GM18511 (cell line): ENCODE results near the gene BORCS6.

ENCODE experiments used
- ATAC-seq: cut with Tn5 transposase; IDR thresholded peaks from one replicate; pipeline ENCODE4 v1.9.1; 2021; ENCODE audit warnings: mild to moderate bottlenecking, moderate library complexity; ENCODE audit not compliant: unreplicated experiment

Gene BORCS6

GRCh38 chr17:8212312-8213180 lies 22.6 kb upstream of the BORCS6 start:
- ATAC-seq = no peak

DNA sequence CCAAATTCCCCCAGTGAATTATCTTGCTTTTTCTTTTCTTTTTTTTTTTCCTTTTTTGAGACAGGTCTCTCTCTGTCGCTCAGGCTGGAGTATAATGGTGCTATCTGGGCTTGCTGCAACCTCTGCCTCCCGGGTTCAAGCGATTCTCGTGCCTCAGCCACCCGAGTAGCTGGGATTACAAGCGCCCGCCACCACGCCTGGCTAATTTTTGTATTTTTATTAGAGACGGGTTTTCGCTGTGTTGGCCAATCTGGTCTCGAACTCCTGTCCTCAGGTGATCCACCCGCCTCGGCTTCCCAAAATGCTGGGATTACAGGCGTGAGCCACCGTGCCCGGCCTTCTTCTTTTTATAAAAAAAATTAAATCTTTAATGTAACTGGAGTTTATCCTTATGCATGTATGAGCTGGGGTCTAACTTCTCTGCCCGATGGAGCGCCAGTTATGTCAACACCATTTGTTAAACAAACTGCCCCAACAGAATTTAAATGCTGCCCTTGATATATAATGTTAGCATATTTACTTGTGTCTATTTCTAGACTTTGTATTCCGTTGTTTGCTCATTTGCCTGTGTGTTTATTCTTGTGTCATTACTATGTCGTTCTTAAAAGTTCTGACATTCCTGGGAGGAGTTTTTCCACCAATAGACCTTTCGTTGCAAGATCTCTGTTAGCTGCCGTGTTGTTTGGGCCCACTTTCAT lies 20.9 kb upstream of the BORCS6 start:
- no peak for ATAC-seq

GRCh38 chr17:8209907-8210760 lies 20.2 kb upstream of the BORCS6 start, which contains the start of gene AURKB:
AURKB (minus strand) TSS chr17:8210575; CDS start chr17:8210224, 351 bp downstream.
- no peak for ATAC-seq

GRCh38 chr17:8206536-8206935 lies 16.6 kb upstream of the BORCS6 start:
- ATAC-seq = no peak

DNA sequence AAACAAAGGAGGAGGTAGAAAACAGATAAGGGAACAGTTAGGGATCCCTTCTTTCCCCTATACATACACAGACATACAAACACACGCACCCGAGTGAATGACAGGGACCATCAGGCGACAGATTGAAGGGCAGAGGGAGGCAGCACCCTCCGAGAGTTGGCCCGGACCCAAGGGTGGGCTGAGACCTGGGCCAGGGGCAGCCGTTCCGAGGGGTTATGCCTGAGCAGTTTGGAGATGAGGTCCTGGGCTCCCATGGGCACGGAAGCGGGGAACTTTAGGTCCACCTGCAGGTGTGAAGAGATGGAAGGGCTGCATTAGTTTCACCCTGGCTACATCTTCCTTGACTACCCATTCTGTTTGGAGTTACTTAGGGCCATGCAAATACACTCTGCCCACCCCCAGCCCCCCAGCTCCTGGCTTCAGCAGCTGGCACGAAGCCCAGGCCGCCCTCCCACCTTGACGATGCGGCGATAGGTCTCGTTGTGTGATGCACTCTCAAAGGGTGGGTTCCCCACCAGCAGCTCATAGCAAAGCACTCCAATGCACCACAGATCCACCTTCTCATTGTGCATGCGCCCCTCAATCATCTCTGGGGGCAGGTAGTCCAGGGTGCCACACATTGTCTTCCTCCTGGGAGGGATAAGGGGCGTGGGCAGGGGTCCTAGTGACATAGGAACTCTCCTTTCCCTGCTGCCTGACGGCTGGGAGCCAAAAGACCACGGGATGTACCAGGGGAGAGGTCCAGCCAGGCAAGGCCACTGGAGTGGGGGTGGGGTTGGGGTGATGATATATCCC lies 15.0 kb upstream of the BORCS6 start:
- no peak for ATAC-seq

DNA sequence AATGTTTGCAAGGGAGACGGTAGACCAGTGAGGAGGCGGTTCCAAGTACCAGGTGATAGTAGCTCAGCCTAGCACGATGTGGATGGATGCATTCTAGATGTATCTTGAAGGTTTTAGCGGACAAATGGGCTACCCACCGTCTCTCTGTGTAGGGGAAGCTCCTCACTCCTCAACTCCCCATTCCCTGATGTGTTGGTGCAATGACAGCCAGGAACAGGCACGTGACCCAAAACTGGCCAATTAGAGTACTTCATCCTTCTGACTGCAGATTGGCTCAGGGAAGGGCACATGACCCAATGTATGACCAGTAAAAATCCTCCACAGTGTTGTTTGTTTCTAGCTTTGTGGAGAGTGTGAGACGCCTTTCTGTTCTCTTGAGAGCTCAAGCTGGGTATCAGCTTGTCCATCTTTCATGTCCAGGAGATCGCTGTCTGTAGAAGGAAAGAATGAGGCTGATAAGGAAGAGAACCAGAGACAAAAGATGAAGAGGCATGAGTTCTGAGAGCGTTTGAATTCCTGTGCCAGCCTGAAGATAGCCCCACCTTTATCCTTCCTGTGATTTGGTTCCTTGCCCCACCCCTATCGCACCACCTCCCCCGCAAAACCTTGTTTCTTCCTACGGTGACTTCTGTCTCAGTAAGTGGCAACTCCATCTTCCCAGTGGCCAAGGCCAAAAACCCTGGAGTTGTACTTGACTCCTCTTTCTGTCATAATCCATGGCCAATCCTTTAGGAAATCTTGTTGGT lies 2.3 kb upstream of the BORCS6 start:
- no peak for ATAC-seq

DNA sequence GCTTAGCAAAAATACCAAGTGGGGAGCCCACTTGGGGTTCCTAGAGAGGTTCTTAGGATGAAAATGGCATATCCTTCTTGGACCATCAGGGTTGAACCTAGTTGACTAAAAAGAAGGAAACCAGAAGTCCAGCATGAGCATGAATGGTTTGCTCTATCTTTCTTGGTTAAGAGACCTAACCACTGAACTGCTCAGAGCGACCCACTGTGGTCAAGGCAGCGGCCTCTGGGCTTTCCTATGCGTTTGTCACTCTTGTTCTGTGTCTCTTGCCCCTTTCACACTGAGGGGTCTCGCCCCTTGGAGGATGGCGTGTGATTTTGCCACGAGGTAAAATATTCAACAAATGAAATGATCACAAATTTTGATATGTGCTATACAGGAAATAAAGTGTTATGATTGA lies 526 bp upstream of the BORCS6 start:
- ATAC-seq = no peak

DNA sequence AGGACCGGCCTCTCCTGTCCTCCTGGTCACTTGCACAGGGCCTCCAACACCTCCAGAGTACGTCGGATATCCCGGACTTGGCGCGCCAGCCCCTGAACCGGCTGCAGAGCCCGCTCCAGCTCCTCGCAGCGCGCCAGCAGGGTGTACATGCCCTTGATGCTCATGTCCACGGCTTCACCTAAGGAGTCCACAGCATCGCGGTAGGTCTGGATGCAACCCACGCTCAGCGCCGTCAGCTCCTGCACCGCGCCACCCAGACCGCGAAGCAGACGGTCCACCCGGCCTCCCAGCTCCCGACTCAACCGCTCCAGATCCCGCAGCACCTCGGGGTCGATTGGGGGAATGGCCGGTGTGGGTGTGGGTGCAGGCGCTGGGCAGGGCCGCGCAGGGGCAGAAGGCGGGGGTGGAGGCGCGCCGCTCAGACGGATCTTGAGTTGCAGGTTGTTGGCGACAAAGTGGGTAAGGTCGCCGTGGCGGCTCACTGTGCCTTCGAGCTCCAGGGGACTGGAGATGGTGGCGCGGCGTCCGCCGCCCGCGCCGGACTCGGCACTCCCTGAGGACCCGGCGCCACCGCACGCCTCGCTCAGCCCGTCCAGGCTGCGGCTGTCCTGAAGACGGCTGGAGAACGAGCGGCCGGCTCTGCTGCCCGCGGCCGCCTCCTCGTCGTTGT lies 804 bp downstream of the BORCS6 start:
- no peak for ATAC-seq

DNA sequence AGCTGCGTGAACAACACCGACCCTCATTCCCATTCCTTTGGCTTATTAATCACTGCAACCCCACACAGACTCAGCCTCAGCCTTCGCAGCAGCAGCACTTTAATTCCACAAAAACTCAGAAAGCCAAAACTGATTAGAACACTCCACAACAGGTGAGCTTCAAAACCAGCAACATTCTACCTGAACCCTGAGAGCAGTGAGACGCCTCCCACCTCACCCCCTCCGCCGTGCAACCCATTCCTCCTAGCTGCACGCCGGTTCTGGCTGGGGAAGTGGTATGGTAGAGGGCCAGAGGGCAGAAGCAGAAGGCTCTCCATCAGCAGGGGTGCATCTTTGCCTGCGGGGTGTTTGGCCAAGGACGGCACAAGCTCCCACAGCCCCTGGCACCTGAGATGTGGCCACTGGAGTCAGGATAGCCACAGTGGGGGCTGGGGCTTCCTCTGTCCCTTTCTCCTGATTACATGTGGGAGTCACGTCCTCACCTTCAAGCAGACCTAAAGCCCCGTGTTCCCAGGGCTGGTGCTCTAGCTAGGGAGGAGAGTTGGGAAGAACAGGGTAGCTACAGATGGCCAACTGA lies 1.6 kb downstream of the BORCS6 start:
- no peak for ATAC-seq

GRCh38 chr17:8187517-8188262 lies 2.3 kb downstream of the BORCS6 start:
- ATAC-seq = no peak

- no peak for ATAC-seq
Measured at GRCh38 chr17:8186787-8187516, 3.0 kb downstream of the BORCS6 start.

DNA sequence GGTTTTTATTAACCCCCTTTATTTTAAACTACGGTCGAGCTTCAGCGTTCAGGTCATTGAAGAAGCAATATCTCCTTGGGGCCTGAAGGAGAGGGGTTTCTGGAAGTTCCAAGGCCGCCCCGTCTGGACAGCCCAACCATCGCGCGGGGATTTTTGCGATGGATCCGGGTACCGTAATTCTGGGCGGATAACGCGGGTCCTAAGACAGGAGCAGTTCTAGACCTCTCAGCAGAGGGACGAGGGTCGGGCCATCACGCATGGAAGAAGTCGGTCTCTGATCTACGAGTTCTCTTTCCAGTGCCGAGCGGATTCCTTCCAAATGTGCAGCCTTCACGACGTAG lies 3.6 kb downstream of the BORCS6 start:
- no peak for ATAC-seq

DNA sequence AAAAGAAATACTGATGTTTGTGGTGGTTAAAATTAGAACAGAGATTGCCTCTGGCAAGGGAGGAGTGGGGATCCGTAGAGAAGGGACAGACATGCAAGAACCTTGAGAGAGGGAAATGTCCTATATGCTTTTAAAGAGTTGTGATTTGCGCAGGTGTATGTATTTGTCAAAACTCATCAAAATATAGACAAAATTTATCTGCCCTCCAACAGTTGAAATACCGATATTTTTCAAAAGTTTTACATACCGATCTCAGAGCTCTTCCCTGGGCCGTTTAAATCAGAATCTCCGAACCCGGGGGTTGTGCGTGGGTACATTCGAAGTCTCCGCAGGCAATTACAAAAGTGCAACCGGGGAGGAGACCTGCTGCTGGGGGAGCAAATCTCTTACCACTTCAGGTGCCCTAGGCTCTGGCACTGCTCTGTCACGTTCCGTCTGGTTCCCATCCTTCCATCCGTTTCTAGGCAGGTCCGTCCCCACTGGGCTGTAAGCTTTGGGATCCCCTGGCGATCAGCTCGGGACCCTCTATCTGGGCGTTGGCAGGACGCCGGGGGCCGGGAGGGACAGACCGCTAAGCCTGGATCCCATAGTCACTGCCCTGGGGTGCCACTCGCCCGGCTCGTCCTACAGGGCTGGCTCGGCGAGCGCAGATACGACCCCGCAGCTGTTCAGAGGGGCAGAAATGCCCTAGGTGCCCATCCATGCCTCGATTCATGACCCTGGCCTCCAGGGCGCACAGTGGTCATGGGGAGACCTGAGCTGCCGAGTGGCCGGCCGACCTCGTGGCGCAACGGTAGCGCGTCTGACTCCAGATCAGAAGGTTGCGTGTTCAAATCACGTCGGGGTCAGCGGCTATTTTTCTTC lies 4.2 kb downstream of the BORCS6 start:
- no peak for ATAC-seq

DNA sequence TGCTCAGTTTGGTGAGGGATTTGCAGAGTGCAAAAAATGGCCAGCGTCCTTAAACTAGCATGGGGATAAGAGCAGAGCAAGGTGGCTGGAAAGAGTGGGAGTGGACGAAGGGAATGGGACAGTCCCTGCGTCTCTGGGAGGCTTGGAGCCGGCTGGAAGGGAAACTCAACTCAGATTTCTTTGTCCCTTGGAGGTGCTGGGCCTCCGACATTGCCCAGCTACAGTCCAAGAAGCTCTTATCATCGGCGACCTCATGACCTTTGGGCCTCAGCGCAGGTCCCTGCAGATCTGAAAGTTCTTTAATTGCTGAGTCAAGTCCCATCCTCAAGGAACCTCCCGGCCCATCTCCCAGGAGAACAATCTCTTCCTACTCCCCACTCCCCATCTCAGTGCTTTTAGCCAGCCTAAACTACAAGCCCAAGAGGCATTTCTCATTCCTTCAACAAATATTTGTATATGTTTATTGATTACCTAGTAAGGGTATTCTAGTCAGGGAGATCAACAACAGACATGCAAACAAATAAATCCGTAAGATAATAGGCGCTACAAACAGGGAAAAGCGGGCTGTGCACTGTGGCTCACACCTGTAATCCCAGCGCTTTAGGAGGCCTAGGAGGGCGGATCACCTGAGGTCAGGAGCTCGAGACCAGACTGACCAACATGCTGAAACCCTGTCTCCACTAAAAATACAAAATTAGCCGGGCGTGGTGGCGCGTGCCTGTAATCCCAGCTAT lies 12.8 kb downstream of the BORCS6 start:
- ATAC-seq = no peak

GRCh38 chr17:8176197-8176940 lies 13.6 kb downstream of the BORCS6 start, which contains the start of gene TMEM107:
TMEM107 (minus strand) TSS chr17:8176380; CDS start chr17:8176286, 94 bp downstream.
- ATAC-seq = peak; percentile 55
